HEK293 (cell line): ENCODE measurements around the gene WASL.

Experiments used
- CTCF ChIP-seq: fragments of 450-650 bp; formaldehyde crosslinking; IDR thresholded peaks from 2 replicates; pipeline ENCODE4 v1.5.1; 2016; ENCODE audit warnings: missing biosample characterization, missing genetic modification characterization
- GLI4 ChIP-seq: fragments of 450-650 bp; formaldehyde crosslinking; IDR thresholded peaks from 2 replicates; pipeline ENCODE4 v1.5.1; 2016; ENCODE audit warnings: missing biosample characterization, missing genetic modification characterization
- HOXC10 ChIP-seq: sonication (generic); formaldehyde crosslinking; IDR thresholded peaks from 2 replicates; pipeline ENCODE4 v1.8.1; 2023; ENCODE audit warnings: mild to moderate bottlenecking, missing genetic modification reagents
- MZF1 ChIP-seq: fragments of 450-650 bp; formaldehyde crosslinking; IDR thresholded peaks from 2 replicates; pipeline ENCODE4 v1.5.1; 2017; ENCODE audit warnings: missing biosample characterization, missing genetic modification characterization, borderline replicate concordance
- OSR2 ChIP-seq: fragments of 450-650 bp; formaldehyde crosslinking; IDR thresholded peaks from 2 replicates; pipeline ENCODE4 v1.5.1; 2016; ENCODE audit warnings: missing biosample characterization, missing genetic modification characterization
- SCRT2 ChIP-seq: fragments of 450-650 bp; formaldehyde crosslinking; IDR thresholded peaks from 2 replicates; pipeline ENCODE4 v1.5.1; 2016; ENCODE audit warnings: missing biosample characterization, missing genetic modification characterization
- SP3 ChIP-seq: fragments of 450-650 bp; formaldehyde crosslinking; IDR thresholded peaks from 2 replicates; pipeline ENCODE4 v1.5.1; 2016; ENCODE audit warnings: missing biosample characterization, missing genetic modification characterization
- ZBTB20 ChIP-seq: fragments of 450-650 bp; formaldehyde crosslinking; IDR thresholded peaks from 2 replicates; pipeline ENCODE4 v1.5.1; 2016; ENCODE audit warnings: missing biosample characterization, missing genetic modification characterization
- ZBTB6 ChIP-seq: fragments of 450-650 bp; formaldehyde crosslinking; IDR thresholded peaks from 2 replicates; pipeline ENCODE4 v1.5.1; 2017; ENCODE audit warnings: missing biosample characterization, missing genetic modification characterization
- ZNF174 ChIP-seq: fragments of 450-650 bp; formaldehyde crosslinking; IDR thresholded peaks from 2 replicates; pipeline ENCODE4 v1.5.0; 2017; ENCODE audit warnings: missing biosample characterization, mild to moderate bottlenecking, missing genetic modification characterization
- ZNF184 ChIP-seq: fragments of 450-650 bp; IDR thresholded peaks from 2 replicates; pipeline ENCODE4 v1.5.1; 2018; ENCODE audit warnings: missing biosample characterization, mild to moderate bottlenecking, missing genetic modification characterization
- ZNF211 ChIP-seq: fragments of 450-650 bp; formaldehyde crosslinking; IDR thresholded peaks from 2 replicates; pipeline ENCODE4 v1.5.1; 2016; ENCODE audit warnings: low read depth, missing biosample characterization, missing genetic modification characterization
- ZNF248 ChIP-seq: fragments of 450-650 bp; formaldehyde crosslinking; IDR thresholded peaks from 2 replicates; pipeline ENCODE4 v1.5.1; 2017; ENCODE audit warnings: missing biosample characterization, missing genetic modification characterization
- ZNF26 ChIP-seq: fragments of 450-650 bp; formaldehyde crosslinking; IDR thresholded peaks from 2 replicates; pipeline ENCODE4 v1.5.1; 2016; ENCODE audit warnings: missing biosample characterization, missing genetic modification characterization
- ZNF292 ChIP-seq: fragments of 450-650 bp; formaldehyde crosslinking; IDR thresholded peaks from 2 replicates; pipeline ENCODE4 v1.5.1; 2016; ENCODE audit warnings: low read depth, missing biosample characterization, missing genetic modification characterization, borderline replicate concordance
- ZNF394 ChIP-seq: fragments of 450-650 bp; formaldehyde crosslinking; IDR thresholded peaks from 2 replicates; pipeline ENCODE4 v1.5.1; 2016; ENCODE audit warnings: missing biosample characterization, missing genetic modification characterization, mild to moderate bottlenecking, moderate library complexity, borderline replicate concordance
- ZNF426 ChIP-seq: fragments of 450-650 bp; formaldehyde crosslinking; IDR thresholded peaks from 2 replicates; pipeline ENCODE4 v1.5.1; 2017; ENCODE audit warnings: missing biosample characterization, missing genetic modification characterization, mild to moderate bottlenecking, inconsistent platforms, moderate library complexity
- ZNF473 ChIP-seq: fragments of 450-650 bp; formaldehyde crosslinking; IDR thresholded peaks from 2 replicates; pipeline ENCODE4 v1.5.1; 2017; ENCODE audit warnings: missing biosample characterization, missing genetic modification characterization
- ZNF513 ChIP-seq: fragments of 450-650 bp; IDR thresholded peaks from 2 replicates; pipeline ENCODE4 v1.5.1; 2018; ENCODE audit warnings: missing biosample characterization, missing genetic modification characterization
- ZNF521 ChIP-seq: fragments of 450-650 bp; formaldehyde crosslinking; IDR thresholded peaks from 2 replicates; pipeline ENCODE4 v1.5.1; 2017; ENCODE audit warnings: missing biosample characterization, mild to moderate bottlenecking, missing genetic modification characterization
- ZNF529 ChIP-seq: fragments of 450-650 bp; formaldehyde crosslinking; IDR thresholded peaks from 2 replicates; pipeline ENCODE4 v1.5.1; 2017; ENCODE audit warnings: missing genetic modification characterization, missing biosample characterization; ENCODE audit not compliant: insufficient replicate concordance
- ZNF600 ChIP-seq: fragments of 450-650 bp; formaldehyde crosslinking; IDR thresholded peaks from 2 replicates; pipeline ENCODE4 v1.5.1; 2016; ENCODE audit warnings: missing biosample characterization, missing genetic modification characterization
- ZNF629 ChIP-seq: fragments of 450-650 bp; formaldehyde crosslinking; IDR thresholded peaks from 2 replicates; pipeline ENCODE4 v1.5.1; 2017; ENCODE audit warnings: missing biosample characterization, missing genetic modification characterization
- ZNF660 ChIP-seq: fragments of 450-650 bp; IDR thresholded peaks from 2 replicates; pipeline ENCODE4 v1.5.1; 2018; ENCODE audit warnings: missing biosample characterization, mild to moderate bottlenecking, missing genetic modification characterization
- ZSCAN16 ChIP-seq: fragments of 450-650 bp; formaldehyde crosslinking; IDR thresholded peaks from 2 replicates; pipeline ENCODE4 v1.5.1; 2016; ENCODE audit warnings: missing biosample characterization, missing genetic modification characterization
- TF ChIP-seq, protein P1 (sequence below): fragments of 450-650 bp; formaldehyde crosslinking; IDR thresholded peaks from 2 replicates; pipeline ENCODE4 v1.5.1; 2017; ENCODE audit warnings: missing biosample characterization, missing genetic modification characterization
- TF ChIP-seq, protein P2 (sequence below): fragments of 450-650 bp; IDR thresholded peaks from 2 replicates; pipeline ENCODE4 v1.5.1; 2018; ENCODE audit warnings: missing biosample characterization, mild to moderate bottlenecking, missing genetic modification characterization
- TF ChIP-seq, protein P3 (sequence below): fragments of 450-650 bp; formaldehyde crosslinking; IDR thresholded peaks from 2 replicates; pipeline ENCODE4 v1.5.1; 2016; ENCODE audit warnings: missing biosample characterization, missing genetic modification characterization
- TF ChIP-seq, protein P4 (sequence below): fragments of 450-650 bp; formaldehyde crosslinking; IDR thresholded peaks from 2 replicates; pipeline ENCODE4 v1.5.1; 2016; ENCODE audit warnings: missing biosample characterization, missing genetic modification characterization, borderline replicate concordance

Gene WASL

GRCh38 chr7:123747620-123748141 lies 1.1 kb downstream of the WASL start (continued):
- TF ChIP-seq SCRT2 (tag by site-specific recombination), result no peak
- TF ChIP-seq ZNF174 (tag by site-specific recombination), result no peak
- TF ChIP-seq CTCF (tag by site-specific recombination), result no peak
- no peak for TF ChIP-seq ZNF184 (tag by site-specific recombination)
- TF ChIP-seq, protein P1, sequence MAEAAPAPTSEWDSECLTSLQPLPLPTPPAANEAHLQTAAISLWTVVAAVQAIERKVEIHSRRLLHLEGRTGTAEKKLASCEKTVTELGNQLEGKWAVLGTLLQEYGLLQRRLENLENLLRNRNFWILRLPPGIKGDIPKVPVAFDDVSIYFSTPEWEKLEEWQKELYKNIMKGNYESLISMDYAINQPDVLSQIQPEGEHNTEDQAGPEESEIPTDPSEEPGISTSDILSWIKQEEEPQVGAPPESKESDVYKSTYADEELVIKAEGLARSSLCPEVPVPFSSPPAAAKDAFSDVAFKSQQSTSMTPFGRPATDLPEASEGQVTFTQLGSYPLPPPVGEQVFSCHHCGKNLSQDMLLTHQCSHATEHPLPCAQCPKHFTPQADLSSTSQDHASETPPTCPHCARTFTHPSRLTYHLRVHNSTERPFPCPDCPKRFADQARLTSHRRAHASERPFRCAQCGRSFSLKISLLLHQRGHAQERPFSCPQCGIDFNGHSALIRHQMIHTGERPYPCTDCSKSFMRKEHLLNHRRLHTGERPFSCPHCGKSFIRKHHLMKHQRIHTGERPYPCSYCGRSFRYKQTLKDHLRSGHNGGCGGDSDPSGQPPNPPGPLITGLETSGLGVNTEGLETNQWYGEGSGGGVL (tag by site-specific recombination), result no peak
- 0 out of 2 replicates have a peak, but pooled peaks have one; percentile 18 for TF ChIP-seq SP3 (tag by site-specific recombination)
- no peak for TF ChIP-seq ZNF513 (tag by site-specific recombination)
- TF ChIP-seq ZSCAN16, result no peak
- TF ChIP-seq, protein P2, sequence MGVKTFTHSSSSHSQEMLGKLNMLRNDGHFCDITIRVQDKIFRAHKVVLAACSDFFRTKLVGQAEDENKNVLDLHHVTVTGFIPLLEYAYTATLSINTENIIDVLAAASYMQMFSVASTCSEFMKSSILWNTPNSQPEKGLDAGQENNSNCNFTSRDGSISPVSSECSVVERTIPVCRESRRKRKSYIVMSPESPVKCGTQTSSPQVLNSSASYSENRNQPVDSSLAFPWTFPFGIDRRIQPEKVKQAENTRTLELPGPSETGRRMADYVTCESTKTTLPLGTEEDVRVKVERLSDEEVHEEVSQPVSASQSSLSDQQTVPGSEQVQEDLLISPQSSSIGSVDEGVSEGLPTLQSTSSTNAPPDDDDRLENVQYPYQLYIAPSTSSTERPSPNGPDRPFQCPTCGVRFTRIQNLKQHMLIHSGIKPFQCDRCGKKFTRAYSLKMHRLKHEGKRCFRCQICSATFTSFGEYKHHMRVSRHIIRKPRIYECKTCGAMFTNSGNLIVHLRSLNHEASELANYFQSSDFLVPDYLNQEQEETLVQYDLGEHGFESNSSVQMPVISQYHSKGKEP (tag by site-specific recombination), result no peak
- TF ChIP-seq ZNF248 (tag by site-specific recombination), result no peak
- TF ChIP-seq ZNF394, result no peak
- TF ChIP-seq, protein P3, sequence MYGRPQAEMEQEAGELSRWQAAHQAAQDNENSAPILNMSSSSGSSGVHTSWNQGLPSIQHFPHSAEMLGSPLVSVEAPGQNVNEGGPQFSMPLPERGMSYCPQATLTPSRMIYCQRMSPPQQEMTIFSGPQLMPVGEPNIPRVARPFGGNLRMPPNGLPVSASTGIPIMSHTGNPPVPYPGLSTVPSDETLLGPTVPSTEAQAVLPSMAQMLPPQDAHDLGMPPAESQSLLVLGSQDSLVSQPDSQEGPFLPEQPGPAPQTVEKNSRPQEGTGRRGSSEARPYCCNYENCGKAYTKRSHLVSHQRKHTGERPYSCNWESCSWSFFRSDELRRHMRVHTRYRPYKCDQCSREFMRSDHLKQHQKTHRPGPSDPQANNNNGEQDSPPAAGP, result no peak
- TF ChIP-seq ZNF211, result no peak
- TF ChIP-seq, protein P4, sequence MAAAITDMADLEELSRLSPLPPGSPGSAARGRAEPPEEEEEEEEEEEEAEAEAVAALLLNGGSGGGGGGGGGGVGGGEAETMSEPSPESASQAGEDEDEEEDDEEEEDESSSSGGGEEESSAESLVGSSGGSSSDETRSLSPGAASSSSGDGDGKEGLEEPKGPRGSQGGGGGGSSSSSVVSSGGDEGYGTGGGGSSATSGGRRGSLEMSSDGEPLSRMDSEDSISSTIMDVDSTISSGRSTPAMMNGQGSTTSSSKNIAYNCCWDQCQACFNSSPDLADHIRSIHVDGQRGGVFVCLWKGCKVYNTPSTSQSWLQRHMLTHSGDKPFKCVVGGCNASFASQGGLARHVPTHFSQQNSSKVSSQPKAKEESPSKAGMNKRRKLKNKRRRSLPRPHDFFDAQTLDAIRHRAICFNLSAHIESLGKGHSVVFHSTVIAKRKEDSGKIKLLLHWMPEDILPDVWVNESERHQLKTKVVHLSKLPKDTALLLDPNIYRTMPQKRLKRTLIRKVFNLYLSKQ (tag by site-specific recombination), result no peak
- no peak for TF ChIP-seq ZNF473 (tag by site-specific recombination)
- TF ChIP-seq ZNF292 (tag by site-specific recombination), result no peak
- peak; percentile 91 for TF ChIP-seq MZF1 (tag by site-specific recombination)
- peak; percentile 56 for TF ChIP-seq ZNF660
- no peak for TF ChIP-seq ZBTB6
- TF ChIP-seq GLI4 (tag by site-specific recombination), result no peak
- no peak for TF ChIP-seq ZNF529 (tag by site-specific recombination)
- TF ChIP-seq ZNF26 (tag by site-specific recombination), result no peak
- TF ChIP-seq ZBTB20 (tag by site-specific recombination), result peak; percentile 90
- TF ChIP-seq ZNF521 (tag by site-specific recombination), result no peak
- peak; percentile 100 for TF ChIP-seq ZNF600
- TF ChIP-seq OSR2 (tag by site-specific recombination), result peak; percentile 19; the same call in 1 of the 2 replicates
- TF ChIP-seq HOXC10 (CRISPR knock-in tag), result no peak
- TF ChIP-seq ZNF426 (tag by site-specific recombination), result no peak
- TF ChIP-seq ZNF629, result peak; percentile 46
